RWPE1 (cell line): ENCODE results near the gene TEKT3.

ENCODE experiments used
- CTCF ChIA-PET: fragments of 350-600 bp; sonication (Branson Sonifier 250); formaldehyde crosslinking; extraction: SDS; loops from one replicate; lab custom pipeline; 2021; lab: Yijun Ruan, JAX
- POLR2A ChIA-PET: fragments of 400-600 bp; formaldehyde crosslinking; extraction: SDS; loops from one replicate; lab custom pipeline; 2020; ENCODE audit warnings: antibody characterized with exemption; ENCODE audit not compliant: low non-redundant PET; lab: Yijun Ruan, JAX
- DNase-seq: peaks from one replicate; pipeline ENCODE4 v3.0.0; 2012; ENCODE audit warnings: low spot score
- H3K27ac ChIP-seq: fragments of 450-650 bp; 2 replicates; pipeline ENCODE4 v1.5.1; 2017
- TF ChIP-seq, protein P1 (sequence below): fragments of 450-650 bp; conservative IDR thresholded peaks from 2 replicates; pipeline ENCODE4 v1.5.1; 2017; ENCODE audit warnings: low read depth, mild to moderate bottlenecking

Gene TEKT3

DNA sequence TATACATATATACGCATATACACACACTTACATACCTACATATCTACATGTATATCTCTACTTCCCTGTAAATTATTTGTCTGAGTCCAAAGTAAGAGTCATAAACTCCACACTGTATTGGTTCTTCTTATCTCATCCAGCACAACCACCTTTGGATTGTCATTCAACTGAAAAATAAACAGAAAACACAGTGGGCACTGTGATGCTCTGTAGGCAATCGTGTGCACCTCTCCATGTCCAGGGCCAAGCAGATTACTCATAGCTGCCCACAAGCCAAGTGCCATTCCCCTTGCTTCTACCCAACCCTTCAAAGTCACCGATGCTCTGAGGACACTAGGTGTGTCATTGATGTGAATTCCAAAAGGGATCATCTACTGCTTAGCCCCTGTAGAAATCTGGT, 12.9 kb upstream of the TEKT3 start:
- TF ChIP-seq, protein P1, sequence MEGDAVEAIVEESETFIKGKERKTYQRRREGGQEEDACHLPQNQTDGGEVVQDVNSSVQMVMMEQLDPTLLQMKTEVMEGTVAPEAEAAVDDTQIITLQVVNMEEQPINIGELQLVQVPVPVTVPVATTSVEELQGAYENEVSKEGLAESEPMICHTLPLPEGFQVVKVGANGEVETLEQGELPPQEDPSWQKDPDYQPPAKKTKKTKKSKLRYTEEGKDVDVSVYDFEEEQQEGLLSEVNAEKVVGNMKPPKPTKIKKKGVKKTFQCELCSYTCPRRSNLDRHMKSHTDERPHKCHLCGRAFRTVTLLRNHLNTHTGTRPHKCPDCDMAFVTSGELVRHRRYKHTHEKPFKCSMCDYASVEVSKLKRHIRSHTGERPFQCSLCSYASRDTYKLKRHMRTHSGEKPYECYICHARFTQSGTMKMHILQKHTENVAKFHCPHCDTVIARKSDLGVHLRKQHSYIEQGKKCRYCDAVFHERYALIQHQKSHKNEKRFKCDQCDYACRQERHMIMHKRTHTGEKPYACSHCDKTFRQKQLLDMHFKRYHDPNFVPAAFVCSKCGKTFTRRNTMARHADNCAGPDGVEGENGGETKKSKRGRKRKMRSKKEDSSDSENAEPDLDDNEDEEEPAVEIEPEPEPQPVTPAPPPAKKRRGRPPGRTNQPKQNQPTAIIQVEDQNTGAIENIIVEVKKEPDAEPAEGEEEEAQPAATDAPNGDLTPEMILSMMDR = no peak
- DNase-seq = no peak
- no peak overlapping the region for H3K27ac ChIP-seq
- POLR2A ChIA-PET = no interaction called here
- CTCF ChIA-PET = no interaction called here

DNA sequence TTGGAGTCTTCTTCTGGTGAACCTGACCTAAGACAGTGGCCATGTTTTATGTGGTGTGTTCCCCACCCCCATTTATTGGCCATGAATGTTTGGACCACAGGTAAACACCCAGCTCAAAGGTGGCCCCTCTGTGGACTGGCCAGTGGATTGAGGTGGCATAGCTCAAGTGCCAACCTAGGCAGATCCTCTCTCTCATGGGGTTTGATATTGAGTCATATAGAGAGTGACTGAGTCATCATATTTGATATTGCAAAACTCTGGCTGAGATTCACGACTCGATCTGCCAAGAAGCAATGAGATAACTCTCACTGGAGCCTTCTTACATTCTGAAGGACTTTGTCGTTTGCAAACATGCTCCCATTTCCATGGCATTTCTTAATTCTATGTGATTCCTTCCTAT, 10.5 kb upstream of the TEKT3 start:
- peak; percentile 80 for DNase-seq
- no peak overlapping the region for H3K27ac ChIP-seq
- ChIA-PET POLR2A (no interaction called here), CTCF (no interaction called here)
- TF ChIP-seq, protein P1 = no peak

DNA sequence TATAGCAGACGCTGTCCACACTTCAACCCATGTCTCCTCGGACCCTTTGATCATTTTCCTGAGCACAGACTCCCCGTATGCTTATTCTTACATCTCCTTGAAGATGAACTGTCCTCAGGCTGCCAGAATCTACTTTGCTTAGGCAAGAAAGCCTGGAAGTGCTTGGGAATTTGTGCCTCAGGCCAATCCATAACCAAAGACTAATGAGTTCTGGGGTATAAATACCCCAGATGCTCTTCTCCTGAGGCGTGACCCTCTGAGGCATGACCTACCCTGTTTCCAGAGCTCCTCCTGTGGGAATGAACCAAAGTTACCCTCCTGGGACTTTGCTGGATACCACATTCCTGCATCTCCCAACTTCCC, 10.1 kb upstream of the TEKT3 start:
- POLR2A ChIA-PET = no interaction called here
- H3K27ac ChIP-seq = no peak overlapping the region
- CTCF ChIA-PET = no interaction called here
- TF ChIP-seq, protein P1 = no peak
- no peak for DNase-seq

DNA sequence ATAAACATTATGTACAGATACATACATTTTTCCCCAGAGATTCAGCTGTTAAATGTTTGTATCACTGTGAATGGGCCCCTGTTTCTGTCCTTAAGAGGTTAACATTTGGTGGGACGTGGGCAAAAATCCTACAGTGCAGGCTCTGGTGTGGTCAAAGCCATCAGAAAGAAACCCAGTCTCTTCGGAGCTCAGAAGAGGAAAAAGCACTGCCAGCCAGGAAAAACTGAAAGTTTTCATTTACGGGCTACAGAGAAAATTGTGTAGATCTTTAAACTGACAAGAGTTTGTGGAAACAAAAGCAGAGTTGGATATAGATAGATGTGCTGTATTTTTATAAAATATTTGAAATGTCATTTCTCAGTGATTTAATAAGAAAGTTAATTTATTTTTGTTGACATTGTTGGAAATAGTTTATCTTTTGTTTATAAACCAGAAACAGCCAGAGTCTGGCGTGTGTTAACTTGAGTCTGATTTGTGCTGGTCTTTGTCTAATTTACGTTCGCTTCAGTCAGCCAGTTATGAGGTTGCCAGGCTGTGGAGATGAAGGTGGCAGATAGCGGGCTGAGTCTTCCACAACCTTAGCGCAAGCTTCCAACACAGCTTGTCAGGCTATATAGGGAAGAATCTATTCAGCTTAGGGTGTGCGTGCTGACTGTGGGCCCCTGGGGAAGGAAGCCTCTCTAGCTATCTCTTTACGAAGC, 9.5 kb upstream of the TEKT3 start:
- H3K27ac ChIP-seq = no peak overlapping the region
- no peak for DNase-seq
- ChIA-PET POLR2A (no interaction called here), CTCF (no interaction called here)
- TF ChIP-seq, protein P1 = no peak

DNA sequence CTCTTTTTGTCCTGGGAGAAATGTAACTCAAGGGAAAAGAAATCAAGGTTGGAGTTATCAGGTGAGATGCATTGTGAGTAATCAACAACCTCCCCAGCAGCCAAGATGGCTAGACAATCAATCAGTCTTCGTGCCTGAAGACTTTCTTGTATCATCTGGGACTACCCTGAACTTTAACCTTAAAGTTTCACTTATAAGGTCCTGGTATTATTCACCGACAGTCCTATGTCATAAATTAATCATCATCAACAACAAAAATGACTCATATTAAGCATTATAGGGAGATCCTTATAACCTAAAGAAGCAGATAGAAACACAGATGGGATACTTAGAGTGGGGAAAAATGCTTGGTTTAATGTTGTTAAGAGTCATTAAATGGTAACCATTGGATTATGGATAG, 7.7 kb upstream of the TEKT3 start:
- ChIA-PET CTCF (no interaction called here), POLR2A (no interaction called here)
- H3K27ac ChIP-seq = no peak overlapping the region
- peak; percentile 20 for DNase-seq
- TF ChIP-seq, protein P1 = no peak

DNA sequence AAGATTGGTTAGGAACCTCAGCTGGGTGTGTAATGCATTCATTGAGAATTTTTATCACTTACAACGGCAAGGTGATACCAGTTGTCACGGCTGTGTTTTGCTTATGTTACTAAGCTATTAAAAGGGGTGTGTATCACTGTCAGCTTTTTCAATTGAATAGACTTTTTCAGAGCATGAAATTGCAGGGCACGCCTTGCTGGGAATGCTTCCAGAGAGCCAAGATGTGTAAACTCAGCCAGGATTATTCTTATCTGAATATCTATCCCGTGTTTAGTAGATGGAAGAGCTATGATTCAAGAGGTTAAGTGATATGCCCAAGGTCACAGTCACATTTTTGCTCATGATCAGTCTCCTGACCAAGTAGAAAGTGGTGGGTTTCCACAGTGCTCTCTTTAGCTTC, 6.6 kb upstream of the TEKT3 start:
- ChIA-PET POLR2A (no interaction called here), CTCF (interaction anchor here (0.6 kb wide), 1 partner anchor 96 kb away, joined by 3 read pairs; no protein-coding TSS in a partner anchor)
- no peak overlapping the region for H3K27ac ChIP-seq
- TF ChIP-seq, protein P1 = no peak
- DNase-seq = no peak
